Lung (tissue), 12 donors: ENCODE results near the gene LSM10. TPM values are rescaled to one million over a fixed set of nuclear protein-coding genes. Genes with fewer than 3 reads are reported as not detected.

Experiments
- ATAC-seq: fragments of 200-7000 bp; cut with Tn5 transposase; one replicate; pipeline ENCODE4 v1.9.1; 2020; ENCODE audit warnings: moderate number of reproducible peaks; ENCODE audit not compliant: insufficient read depth, low FRiP score
- DNase-seq, 3 donors: peaks; one replicate each; pipeline ENCODE4 v3.0.0-alpha.2; 2013 to 2017
- H3K27ac ChIP-seq, 2 donors: one replicate each; pipeline ENCODE4 v1.5.1; 2013; ENCODE audit warnings: mild to moderate bottlenecking in 2 of 2, moderate library complexity in 2 of 2, control low read depth in 1 of 2, inconsistent platforms in 1 of 2, low read depth in 1 of 2, low read length in 1 of 2
- H3K27me3 ChIP-seq, 3 donors: one replicate each; pipeline ENCODE4 v1.5.1; 2013; ENCODE audit warnings: low read length in 2 of 3; ENCODE audit not compliant: control insufficient read depth in 3 of 3, insufficient read depth in 3 of 3
- H3K36me3 ChIP-seq, 4 donors: one replicate each; pipeline ENCODE4 v1.5.1; 2013; ENCODE audit warnings: low read length in 4 of 4, mild to moderate bottlenecking in 1 of 4, moderate library complexity in 1 of 4; ENCODE audit not compliant: control insufficient read depth in 4 of 4, insufficient read depth in 4 of 4
- H3K4me1 ChIP-seq, 5 donors: one replicate each; pipeline ENCODE4 v1.5.1; 2013; ENCODE audit warnings: low read length in 5 of 5, mild to moderate bottlenecking in 2 of 5, moderate library complexity in 1 of 5; ENCODE audit not compliant: control insufficient read depth in 5 of 5, insufficient read depth in 5 of 5
- H3K4me3 ChIP-seq: one replicate; pipeline ENCODE4 v1.5.1; 2013; ENCODE audit warnings: mild to moderate bottlenecking, control low read depth, moderate library complexity
- H3K9ac ChIP-seq, 2 donors: one replicate each; pipeline ENCODE4 v1.5.1; 2013; ENCODE audit warnings: low read length in 2 of 2, control low read depth in 1 of 2; ENCODE audit not compliant: insufficient read depth in 1 of 2
- H3K9me3 ChIP-seq, 4 donors: one replicate each; pipeline ENCODE4 v1.5.1; 2013; ENCODE audit warnings: low read length in 3 of 4, mild to moderate bottlenecking in 1 of 4, moderate library complexity in 1 of 4; ENCODE audit not compliant: control insufficient read depth in 4 of 4, insufficient read depth in 3 of 4
- CTCF ChIP-seq: IDR thresholded peaks from 2 replicates; pipeline ENCODE4 v1.5.1; 2012; ENCODE audit warnings: mild to moderate bottlenecking; ENCODE audit errors: control extremely low read depth, extremely low read depth
- WGBS, 2 donors: extraction: QIAGEN DNeasy Blood & Tissue Kit; methylation state at CpG; one replicate each; pipeline ENCODE4 v1.1.7; 2013; 5-methylcytosine and 5-hydroxymethylcytosine counted together
- polyA plus RNA-seq, 2 donors: library from polyadenylated mRNA; stranded (reverse); fragments of 200-250 nt; gene quantifications; one replicate each; pipeline ENCODE4 v1.2.1, GENCODE V29; 2013
- total RNA-seq, 2 donors: library from RNA; depleted of rRNA in 1 of 2; stranded (reverse); fragments of >200 nt in 1 of 2; gene quantifications; one replicate each; pipeline ENCODE4 v1.2.1, GENCODE V29; 2014 to 2021
- donor health status: control.
- donor health status: control.
- donor health status: Bipolar disorder and iron deficiency.
- donor health status: healthy.
- donor health status: DM: yes; HTN: yes; CAD: no.

The LSM10 gene
- total and polyA plus RNA-seq, 4 donors = 10.7 to 70.6 (median 44.8) TPM

- peaks cover 0 to 3% (median 2%) of the 10 kb centered on the region in 5 donors for H3K4me1 ChIP-seq
- peak in 2 of 3 donors; percentile 23 to 26 for DNase-seq
- no peak overlapping the region for H3K27ac ChIP-seq
- TF ChIP-seq CTCF = no peak
- no peaks in the 10 kb centered on the region for H3K9me3 ChIP-seq
- WGBS, 2 donors = 56 to 66% methylated on average over 8 of the region's 8 CpGs
- no peak overlapping the region for H3K4me3 ChIP-seq
- H3K9ac ChIP-seq = no peak overlapping the region
- H3K36me3 ChIP-seq = peaks cover 0 to 4% (median 0%) of the 10 kb centered on the region in 4 donors
- ATAC-seq = no peak
- H3K27me3 ChIP-seq = no peaks in the 10 kb centered on the region
Measured at GRCh38 chr1:36446271-36446670, 48.6 kb upstream of the LSM10 start.

- DNase-seq (no peak), ATAC-seq (no peak)
- Histone ChIP-seq H3K4me3 (no peak overlapping the region), H3K27me3 (no peaks in the 10 kb centered on the region), H3K36me3 (peaks cover 0 to 4% (median 0%) of the 10 kb centered on the region in 4 donors), H3K9me3 (no peaks in the 10 kb centered on the region), H3K27ac (no peak overlapping the region), H3K9ac (no peak overlapping the region), H3K4me1 (no peaks in the 10 kb centered on the region)
- no peak for TF ChIP-seq CTCF
- WGBS, 2 donors = 75 to 82% methylated on average over 2 of the region's 2 CpGs
Measured at GRCh38 chr1:36443297-36443696, 45.6 kb upstream of the LSM10 start.

- Histone ChIP-seq H3K27me3 (no peaks in the 10 kb centered on the region), H3K9ac (no peak overlapping the region), H3K4me1 (no peaks in the 10 kb centered on the region), H3K9me3 (no peaks in the 10 kb centered on the region), H3K4me3 (no peak overlapping the region), H3K36me3 (peaks cover 0 to 9% (median 0%) of the 10 kb centered on the region in 4 donors), H3K27ac (no peak overlapping the region)
- ATAC-seq (no peak), DNase-seq (no peak)
- 28 to 55% methylated on average over 3 of the region's 3 CpGs for WGBS, 2 donors
- no peak for TF ChIP-seq CTCF
Measured at GRCh38 chr1:36442337-36442736, 44.6 kb upstream of the LSM10 start.

- Histone ChIP-seq H3K4me1 (no peaks in the 10 kb centered on the region), H3K9ac (no peak overlapping the region), H3K27me3 (no peaks in the 10 kb centered on the region), H3K36me3 (peaks cover 0 to 9% (median 2%) of the 10 kb centered on the region in 4 donors), H3K9me3 (no peaks in the 10 kb centered on the region), H3K27ac (no peak overlapping the region), H3K4me3 (no peak overlapping the region)
- DNase-seq (no peak), ATAC-seq (no peak)
- 88 to 91% methylated on average over 3 of the region's 3 CpGs for WGBS, 2 donors
- no peak for TF ChIP-seq CTCF
Measured at GRCh38 chr1:36440646-36441045, 42.9 kb upstream of the LSM10 start.
